ENCODE data around the gene UBXN4.
"Not testable (repeated sequence)": the region's sequence is repeated elsewhere in the genome, so short reads cannot be mapped to it uniquely, and the experiment has no call there.

Gene UBXN4

DNA sequence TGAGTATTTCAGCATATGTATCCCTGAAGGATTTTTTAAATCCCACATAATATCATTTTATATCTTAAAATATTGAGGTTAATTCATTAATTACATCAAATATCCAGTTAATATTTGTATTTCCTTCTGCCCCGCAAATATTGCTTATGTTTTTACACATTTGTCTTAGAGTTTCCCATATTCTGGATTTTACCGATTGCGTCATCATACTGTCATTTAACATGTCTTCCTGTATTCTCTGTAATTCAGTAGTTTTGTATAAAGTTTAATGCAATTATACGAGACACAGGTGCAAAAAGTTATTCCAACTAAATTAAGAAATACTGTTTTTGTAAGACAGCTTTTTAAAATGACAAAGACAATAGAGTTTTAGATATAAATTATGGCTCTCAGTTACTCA lies 33.5 kb upstream of the UBXN4 start:
- Histone ChIP-seq H3K4me3 (ENCODE audit: low read depth, low read length) (no peak overlapping the region), H3K36me3 (0 out of 2 replicates have a peak, but pooled peaks cover 3% of the 10 kb centered on the region), H3K9me3 (ENCODE audit: severe bottlenecking) (no peaks in the 10 kb centered on the region), H3K27me3 (ENCODE audit: insufficient read depth, low read depth, severe bottlenecking) (no peaks in the 10 kb centered on the region), H3K27ac (no peak overlapping the region)
- TF ChIP-seq, protein P1, sequence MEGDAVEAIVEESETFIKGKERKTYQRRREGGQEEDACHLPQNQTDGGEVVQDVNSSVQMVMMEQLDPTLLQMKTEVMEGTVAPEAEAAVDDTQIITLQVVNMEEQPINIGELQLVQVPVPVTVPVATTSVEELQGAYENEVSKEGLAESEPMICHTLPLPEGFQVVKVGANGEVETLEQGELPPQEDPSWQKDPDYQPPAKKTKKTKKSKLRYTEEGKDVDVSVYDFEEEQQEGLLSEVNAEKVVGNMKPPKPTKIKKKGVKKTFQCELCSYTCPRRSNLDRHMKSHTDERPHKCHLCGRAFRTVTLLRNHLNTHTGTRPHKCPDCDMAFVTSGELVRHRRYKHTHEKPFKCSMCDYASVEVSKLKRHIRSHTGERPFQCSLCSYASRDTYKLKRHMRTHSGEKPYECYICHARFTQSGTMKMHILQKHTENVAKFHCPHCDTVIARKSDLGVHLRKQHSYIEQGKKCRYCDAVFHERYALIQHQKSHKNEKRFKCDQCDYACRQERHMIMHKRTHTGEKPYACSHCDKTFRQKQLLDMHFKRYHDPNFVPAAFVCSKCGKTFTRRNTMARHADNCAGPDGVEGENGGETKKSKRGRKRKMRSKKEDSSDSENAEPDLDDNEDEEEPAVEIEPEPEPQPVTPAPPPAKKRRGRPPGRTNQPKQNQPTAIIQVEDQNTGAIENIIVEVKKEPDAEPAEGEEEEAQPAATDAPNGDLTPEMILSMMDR (IDR thresholded peaks at IDR 0.05; ENCODE audit: low read depth, low read length) = no peak
- no peak for DNase-seq

GRCh38 chr2:135709992-135710391 lies 31.7 kb upstream of the UBXN4 start:
- Histone ChIP-seq H3K4me3 (ENCODE audit: low read depth, low read length) (no peak overlapping the region), H3K27ac (no peak overlapping the region), H3K27me3 (ENCODE audit: insufficient read depth, low read depth, severe bottlenecking) (no peaks in the 10 kb centered on the region), H3K9me3 (ENCODE audit: severe bottlenecking) (no peaks in the 10 kb centered on the region), H3K36me3 (peaks cover 3% of the 10 kb centered on the region; the same call in 1 of the 2 replicates)
- DNase-seq = peak; percentile 55
- TF ChIP-seq, protein P1 (IDR thresholded peaks at IDR 0.05; ENCODE audit: low read depth, low read length) = peak; percentile 65

GRCh38 chr2:135715086-135715485 lies 26.6 kb upstream of the UBXN4 start:
- not testable (repeated sequence) for H3K27me3 ChIP-seq (ENCODE audit: insufficient read depth, low read depth, severe bottlenecking); H3K4me3 ChIP-seq (ENCODE audit: low read depth, low read length); DNase-seq; H3K9me3 ChIP-seq (ENCODE audit: severe bottlenecking); H3K27ac ChIP-seq
- H3K36me3 ChIP-seq = peaks cover 20% of the 10 kb centered on the region

DNA sequence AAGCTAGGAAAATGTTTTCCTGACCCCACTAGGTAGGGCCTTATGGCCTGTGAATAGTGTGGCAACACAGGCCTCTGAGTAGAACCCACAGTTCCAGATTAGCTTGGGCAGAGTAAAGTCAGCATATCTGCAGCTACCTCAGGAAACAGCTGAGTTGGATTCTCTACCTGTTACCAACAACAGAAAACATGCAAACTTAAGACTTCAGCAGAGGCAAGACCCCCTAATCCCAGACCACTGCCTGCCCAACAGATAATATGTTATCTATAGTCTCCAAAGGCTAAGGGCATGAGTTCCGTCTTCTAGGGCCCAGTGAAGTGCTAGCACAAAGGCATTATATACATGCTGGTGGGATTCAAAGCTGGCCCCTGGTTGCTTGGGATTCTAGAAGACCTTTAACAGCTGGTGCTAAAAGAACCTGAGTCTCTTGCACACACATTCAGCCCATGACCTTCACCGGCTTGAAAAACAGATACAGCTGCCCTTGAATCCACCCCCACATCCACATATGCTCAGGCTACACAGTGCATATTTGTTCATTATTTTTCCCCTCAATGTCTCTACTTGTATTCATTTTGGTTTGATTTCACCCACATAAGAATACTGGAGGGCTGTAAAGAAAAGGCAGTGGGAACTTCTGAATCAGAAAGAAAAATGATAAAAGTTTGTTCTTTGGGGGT lies 13.5 kb upstream of the UBXN4 start:
- no peak for DNase-seq
- TF ChIP-seq, protein P1 (IDR thresholded peaks at IDR 0.05; ENCODE audit: low read depth, low read length) = no peak
- Histone ChIP-seq H3K4me3 (ENCODE audit: low read depth, low read length) (no peak overlapping the region), H3K36me3 (peaks cover 2% of the 10 kb centered on the region), H3K27me3 (ENCODE audit: insufficient read depth, low read depth, severe bottlenecking) (no peaks in the 10 kb centered on the region), H3K9me3 (ENCODE audit: severe bottlenecking) (no peaks in the 10 kb centered on the region), H3K27ac (no peak overlapping the region)

DNA sequence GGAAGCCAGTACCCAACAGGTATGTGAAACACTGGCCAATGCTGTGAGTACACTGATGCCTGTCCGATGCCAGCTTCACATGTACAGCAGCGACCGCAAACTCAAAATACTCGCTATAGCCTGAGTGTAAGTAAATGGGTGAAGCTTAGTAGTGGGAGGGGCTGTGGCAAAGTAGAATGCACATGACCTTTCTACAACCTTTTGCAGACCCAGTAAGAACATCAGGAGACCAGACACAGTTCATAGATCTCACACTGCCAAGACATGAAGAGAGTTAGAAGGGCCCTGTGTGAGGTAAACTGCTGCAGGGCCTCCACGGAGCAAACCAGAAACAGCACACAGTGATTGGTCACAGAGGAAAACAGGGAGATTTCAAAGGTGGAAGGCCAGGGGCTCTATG lies 9.1 kb upstream of the UBXN4 start:
- H3K4me3 ChIP-seq (ENCODE audit: low read depth, low read length) = no peak overlapping the region
- TF ChIP-seq, protein P1 (IDR thresholded peaks at IDR 0.05; ENCODE audit: low read depth, low read length) = no peak

DNA sequence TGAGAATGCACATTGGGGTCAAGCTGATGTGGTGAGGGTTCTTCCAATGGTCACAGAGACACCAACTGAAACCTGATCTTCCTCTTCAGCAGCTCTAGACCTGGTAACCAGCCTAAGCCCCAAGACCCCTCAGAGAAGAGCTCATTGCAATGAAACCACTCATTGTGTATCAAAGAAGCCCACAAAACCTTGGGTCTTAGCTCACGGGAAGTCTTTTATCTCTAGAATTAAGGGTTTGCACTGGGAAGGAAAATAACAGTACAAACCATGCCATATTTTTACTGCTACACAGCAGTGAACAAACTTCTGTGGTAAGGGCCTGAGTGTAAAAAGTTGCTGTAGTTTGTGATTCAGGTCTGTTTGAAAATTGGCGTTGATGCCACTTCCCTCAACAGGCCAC lies 8.6 kb upstream of the UBXN4 start:
- Histone ChIP-seq H3K27ac (no peak overlapping the region), H3K9me3 (ENCODE audit: severe bottlenecking) (no peaks in the 10 kb centered on the region), H3K36me3 (no peaks in the 10 kb centered on the region), H3K4me3 (ENCODE audit: low read depth, low read length) (no peak overlapping the region), H3K27me3 (ENCODE audit: insufficient read depth, low read depth, severe bottlenecking) (no peaks in the 10 kb centered on the region)
- TF ChIP-seq, protein P1 (IDR thresholded peaks at IDR 0.05; ENCODE audit: low read depth, low read length) = no peak
- DNase-seq = no peak

More for the DNA sequence above, 9.1 kb upstream of the UBXN4 start:
- Histone ChIP-seq H3K27me3 (ENCODE audit: insufficient read depth, low read depth, severe bottlenecking) (no peaks in the 10 kb centered on the region), H3K36me3 (no peaks in the 10 kb centered on the region), H3K27ac (no peak overlapping the region), H3K9me3 (ENCODE audit: severe bottlenecking) (no peaks in the 10 kb centered on the region)
- no peak for DNase-seq
